Stimulated activated CD8-positive, alpha-beta memory T cell treated with anti-CD3 and anti-CD28 coated beads, Interleukin-7, amount 100 ng/mL, for 1 hour (primary cell): Measurements from ENCODE around the gene WDR76.

ENCODE experiments used
- DNase-seq, 2 donors: peaks; one replicate each; pipeline ENCODE4 v3.0.0-alpha.2; 2020; ENCODE audit warnings: low read depth in 2 of 2

The WDR76 gene

GRCh38 chr15:43913941-43914340, 87.1 kb downstream of the WDR76 start:
- DNase-seq: no peak

- DNase-seq: no peak
These were observed 89.0 kb downstream of the WDR76 start for GRCh38 chr15:43915631-43916325.

- no peak for DNase-seq
These were observed 89.5 kb downstream of the WDR76 start for GRCh38 chr15:43916326-43916660.
